Caco-2 (cell line): ENCODE measurements around the gene SPPL3. TPM values are rescaled to one million over a fixed set of nuclear protein-coding genes. Genes with fewer than 3 reads are reported as not detected.

Experiments used
- BruUV-seq: library from RNA; stranded (reverse); fragments of 400-500 nt; replicated peaks from 2 replicates; lab custom pipeline; 2021; lab: Mats Ljungman, UMichigan
- CTCF ChIA-PET: fragments of 300-600 bp; sonication (Branson Sonifier 250); formaldehyde crosslinking; loops from one replicate; lab custom pipeline; 2022; ENCODE audit warnings: antibody characterized with exemption; lab: Charles Lee
- POLR2A ChIA-PET: fragments of 300-600 bp; sonication (Branson Sonifier 250); formaldehyde crosslinking; loops from one replicate; lab custom pipeline; 2022; ENCODE audit warnings: antibody characterized with exemption; lab: Charles Lee
- DNase-seq, 2 experiments: peaks; one replicate each; pipeline versions ENCODE4 v3.0.0 to v3.0.0-alpha.2; 2020 to 2022
- H3K27me3 ChIP-seq: replicated peaks from 2 replicates; pipeline ENCODE4 v1.6.0; 2011; ENCODE audit warnings: low read length; ENCODE audit not compliant: control insufficient read depth, insufficient read depth
- H3K36me3 ChIP-seq: 2 replicates; pipeline ENCODE4 v1.5.1; 2011; ENCODE audit warnings: low read length; ENCODE audit not compliant: control insufficient read depth, insufficient read depth
- H3K4me1 ChIP-seq: fragments of 250-450 bp; sonication (Bioruptor Pico); 2 replicates; pipeline ENCODE4 v1.5.1; 2020; ENCODE audit warnings: mild to moderate bottlenecking
- H3K4me3 ChIP-seq: 2 replicates; pipeline ENCODE4 v1.5.1; 2011; ENCODE audit warnings: low read depth, mild to moderate bottlenecking, control low read depth, low read length
- H3K9me3 ChIP-seq: fragments of 250-450 bp; sonication (Bioruptor Pico); 2 replicates; pipeline ENCODE4 v1.5.1; 2020; ENCODE audit warnings: mild to moderate bottlenecking, moderate library complexity
- H3K27ac Mint-ChIP-seq: one replicate; pipeline ENCODE4 v1.8.0; 2022; ENCODE audit warnings: mixed read lengths; ENCODE audit not compliant: unreplicated experiment
- H3K27me3 Mint-ChIP-seq: one replicate; pipeline ENCODE4 v1.8.0; 2022; ENCODE audit warnings: mixed read lengths; ENCODE audit not compliant: insufficient read depth, unreplicated experiment
- H3K36me3 Mint-ChIP-seq: one replicate; pipeline ENCODE4 v1.8.0; 2022; ENCODE audit warnings: mild to moderate bottlenecking, mixed read lengths; ENCODE audit not compliant: insufficient read depth, unreplicated experiment
- H3K4me1 Mint-ChIP-seq: one replicate; pipeline ENCODE4 v1.8.0; 2022; ENCODE audit warnings: low read depth, mixed read lengths; ENCODE audit not compliant: unreplicated experiment
- H3K4me3 Mint-ChIP-seq: one replicate; pipeline ENCODE4 v1.8.0; 2022; ENCODE audit warnings: mild to moderate bottlenecking, moderate library complexity, mixed read lengths; ENCODE audit not compliant: unreplicated experiment
- H3K9me3 Mint-ChIP-seq: one replicate; pipeline ENCODE4 v1.8.0; 2022; ENCODE audit warnings: mixed read lengths; ENCODE audit not compliant: unreplicated experiment
- CTCF ChIP-seq, 2 experiments: fragments of 200-600 bp in 1 of 2; IDR thresholded peaks; 1 replicate in 1 of 2; 2 replicates in 1 of 2; pipeline versions ENCODE4 v1.5.1 to v1.8.0; 2011 to 2022; ENCODE audit warnings: antibody characterized with exemption in 1 of 2, control low read depth in 1 of 2, inconsistent platforms in 1 of 2, low read depth in 1 of 2, low read length in 1 of 2, mild to moderate bottlenecking in 1 of 2, moderate library complexity in 1 of 2; ENCODE audit not compliant: insufficient read depth in 1 of 2, severe bottlenecking in 1 of 2, unreplicated experiment in 1 of 2
- intact Hi-C: fragments of 100-400 bp; cut with micrococcal nuclease; formaldehyde crosslinking; loops from one replicate; pipeline ENCODE4 v1.10.0; 2022; ENCODE audit not compliant: unreplicated experiment
- total RNA-seq: library from RNA; stranded (reverse); gene quantifications from 2 replicates; pipeline ENCODE4 v1.2.3, GENCODE V29; 2022

SPPL3 gene
- total RNA-seq, 1 experiment from 2014 or later = 63.4 TPM

- ChIA-PET POLR2A (no interaction called here), CTCF (no interaction called here)
- intact Hi-C loops = no loop called here
- H3K4me3 Mint-ChIP-seq = no peak overlapping the region
- H3K27ac Mint-ChIP-seq = no peak overlapping the region
- no peaks in the 10 kb centered on the region for H3K27me3 ChIP-seq
- H3K36me3 ChIP-seq = no peaks in the 10 kb centered on the region
- DNase-seq = no peak
- no peaks in the 10 kb centered on the region for H3K9me3 Mint-ChIP-seq
- no TSS peak for BruUV-seq
- no peaks in the 10 kb centered on the region for H3K9me3 ChIP-seq
- H3K36me3 Mint-ChIP-seq = no peaks in the 10 kb centered on the region
- no peaks in the 10 kb centered on the region for H3K27me3 Mint-ChIP-seq
- peaks cover 6% of the 10 kb centered on the region for H3K4me1 Mint-ChIP-seq
- H3K4me1 ChIP-seq = 0 out of 2 replicates have a peak, but pooled peaks cover under 1% of the 10 kb centered on the region
- H3K4me3 ChIP-seq = no peak overlapping the region
- TF ChIP-seq CTCF (IDR thresholded peaks at IDR 0.05; ENCODE audit: insufficient read depth in 1 of 2, low read depth in 1 of 2, low read length in 1 of 2, severe bottlenecking in 1 of 2, unreplicated experiment in 1 of 2) = no peak
Measured at GRCh38 chr12:120884644-120885043, 19.5 kb downstream of the SPPL3 start.

- Mint-ChIP-seq H3K9me3 (no peaks in the 10 kb centered on the region), H3K27ac (no peak overlapping the region), H3K36me3 (peaks cover 4% of the 10 kb centered on the region), H3K4me3 (no peak overlapping the region), H3K4me1 (peaks cover 12% of the 10 kb centered on the region), H3K27me3 (no peaks in the 10 kb centered on the region)
- no peak overlapping the region for H3K4me3 ChIP-seq
- BruUV-seq = no TSS peak
- intact Hi-C loops = no loop called here
- H3K4me1 ChIP-seq = 0 out of 2 replicates have a peak, but pooled peaks cover 7% of the 10 kb centered on the region
- TF ChIP-seq CTCF (IDR thresholded peaks at IDR 0.05; ENCODE audit: insufficient read depth in 1 of 2, low read depth in 1 of 2, low read length in 1 of 2, severe bottlenecking in 1 of 2, unreplicated experiment in 1 of 2) = no peak
- POLR2A ChIA-PET = no interaction called here
- H3K27me3 ChIP-seq = no peaks in the 10 kb centered on the region
- no peaks in the 10 kb centered on the region for H3K9me3 ChIP-seq
- CTCF ChIA-PET = no interaction called here
- no peak for DNase-seq
- H3K36me3 ChIP-seq = no peaks in the 10 kb centered on the region
Measured at GRCh38 chr12:120882055-120882555, 22.1 kb downstream of the SPPL3 start.

GRCh38 chr12:120879718-120880300 is 24.3 kb downstream of the SPPL3 start:
- H3K36me3 ChIP-seq = no peaks in the 10 kb centered on the region
- no peaks in the 10 kb centered on the region for H3K27me3 Mint-ChIP-seq
- BruUV-seq = no TSS peak
- H3K36me3 Mint-ChIP-seq = peaks cover 5% of the 10 kb centered on the region
- CTCF ChIA-PET = interaction anchor here (0.7 kb wide), 1 partner anchor 250 kb away, joined by 3 read pairs; no protein-coding TSS in a partner anchor
- H3K9me3 Mint-ChIP-seq = no peaks in the 10 kb centered on the region
- H3K4me1 Mint-ChIP-seq = peaks cover 12% of the 10 kb centered on the region
- no peak for TF ChIP-seq CTCF (IDR thresholded peaks at IDR 0.05; ENCODE audit: insufficient read depth in 1 of 2, low read depth in 1 of 2, low read length in 1 of 2, severe bottlenecking in 1 of 2, unreplicated experiment in 1 of 2)
- no peak overlapping the region for H3K4me3 Mint-ChIP-seq
- 0 out of 2 replicates have a peak, but pooled peaks cover 7% of the 10 kb centered on the region for H3K4me1 ChIP-seq
- H3K4me3 ChIP-seq = no peak overlapping the region
- POLR2A ChIA-PET = no interaction called here
- H3K27ac Mint-ChIP-seq = peak overlapping the region; percentile 82
- intact Hi-C loops = no loop called here
- no peak for DNase-seq
- H3K27me3 ChIP-seq = no peaks in the 10 kb centered on the region
- no peaks in the 10 kb centered on the region; the same call in 1 of the 2 replicates for H3K9me3 ChIP-seq
